H1 (cell line): Measurements from ENCODE around the gene GSX1. TPM values are rescaled to one million over a fixed set of nuclear protein-coding genes. Genes with fewer than 3 reads are reported as not detected.

Source experiments
- CTCF ChIA-PET: fragments of 300-600 bp; sonication (Branson Sonifier 250); formaldehyde crosslinking; loops from one replicate; lab custom pipeline; 2021; ENCODE audit not compliant: partially characterized antibody; lab: Charles Lee
- POLR2A ChIA-PET: fragments of 300-600 bp; sonication (Branson Sonifier 250); formaldehyde crosslinking; loops from one replicate; lab custom pipeline; 2021; ENCODE audit warnings: inconsistent platforms; ENCODE audit not compliant: partially characterized antibody; lab: Charles Lee
- DNase-seq, 2 experiments: peaks; one replicate each; pipeline versions ENCODE4 v3.0.0 to v3.0.0-alpha.2; 2010 to 2022; ENCODE audit warnings: low spot score in 2 of 2, low read depth in 1 of 2, mixed read lengths in 1 of 2
- FAIRE-seq: peaks from 2 replicates; lab custom pipeline; 2011; peaks lifted over from hg19 to GRCh38; lab: Jason Lieb, UNC
- H2AFZ ChIP-seq: 2 replicates; pipeline ENCODE4 v1.8.1; 2012; ENCODE audit warnings: low read length, inconsistent platforms
- H2AK5ac ChIP-seq: 2 replicates; pipeline ENCODE4 v1.6.1; 2013; ENCODE audit warnings: low read depth, low read length
- H2BK120ac ChIP-seq: replicated peaks from 2 replicates; pipeline ENCODE3; 2013; ENCODE audit warnings: low read depth, low read length, inconsistent platforms
- H2BK12ac ChIP-seq: 2 replicates; pipeline ENCODE4 v1.6.1; 2013; ENCODE audit warnings: low read depth, low read length
- H2BK15ac ChIP-seq: 2 replicates; pipeline ENCODE4 v1.6.1; 2013; ENCODE audit warnings: low read length
- H2BK20ac ChIP-seq: 2 replicates; pipeline ENCODE4 v1.6.1; 2013; ENCODE audit warnings: low read length
- H2BK5ac ChIP-seq: 2 replicates; pipeline ENCODE4 v1.6.1; 2013; ENCODE audit warnings: low read depth, low read length
- H3K14ac ChIP-seq: 2 replicates; pipeline ENCODE4 v1.6.1; 2013; ENCODE audit warnings: inconsistent platforms; ENCODE audit not compliant: insufficient read length
- H3K18ac ChIP-seq: 2 replicates; pipeline ENCODE4 v1.6.1; 2013; ENCODE audit warnings: low read length; ENCODE audit errors: extremely low read depth
- H3K23ac ChIP-seq: 2 replicates; pipeline ENCODE4 v1.6.1; 2013; ENCODE audit warnings: inconsistent platforms; ENCODE audit not compliant: insufficient read length
- H3K23me2 ChIP-seq: 2 replicates; pipeline ENCODE4 v1.6.1; 2013; ENCODE audit warnings: low read depth, low read length
- H3K27ac ChIP-seq: 2 replicates; pipeline ENCODE4 v1.6.1; 2011; ENCODE audit warnings: low read depth, low read length, inconsistent platforms
- H3K27me3 ChIP-seq, 4 experiments: replicated peaks in 1 of 4; 1 replicate in 1 of 4; 2 replicates in 3 of 4; pipeline versions ENCODE4 v1.6.1 to v1.8.1; 2011 to 2013; ENCODE audit warnings: low read length in 3 of 4, mild to moderate bottlenecking in 3 of 4, inconsistent platforms in 2 of 4, mixed read lengths in 2 of 4, moderate library complexity in 1 of 4; ENCODE audit not compliant: control insufficient read depth in 3 of 4, insufficient read depth in 3 of 4; ENCODE audit errors: extremely low read depth in 1 of 4
- H3K36me3 ChIP-seq, 4 experiments: 2 replicates each; pipeline versions ENCODE4 v1.6.1 to v1.8.1; 2011 to 2013; ENCODE audit warnings: mild to moderate bottlenecking in 4 of 4, low read length in 3 of 4, moderate library complexity in 2 of 4, control low read depth in 1 of 4, inconsistent platforms in 1 of 4; ENCODE audit not compliant: insufficient read depth in 4 of 4, control insufficient read depth in 2 of 4
- H3K4ac ChIP-seq: replicated peaks from 2 replicates; pipeline ENCODE3; 2013; ENCODE audit warnings: low read length, low read depth, mixed read lengths, inconsistent platforms; ENCODE audit not compliant: insufficient read length
- H3K4me1 ChIP-seq, 4 experiments: replicated peaks in 1 of 4; 1 replicate in 1 of 4; 2 replicates in 3 of 4; pipeline versions ENCODE4 v1.6.1 to v1.8.1; 2011 to 2013; ENCODE audit warnings: low read length in 3 of 4, inconsistent platforms in 2 of 4, mixed read lengths in 1 of 4; ENCODE audit not compliant: insufficient read depth in 4 of 4, control insufficient read depth in 3 of 4
- H3K4me2 ChIP-seq, 2 experiments: 2 replicates each; pipeline versions ENCODE4 v1.6.1 to v1.8.1; 2011 to 2013; ENCODE audit warnings: low read depth in 2 of 2, low read length in 2 of 2, control low read depth in 1 of 2, inconsistent platforms in 1 of 2, mild to moderate bottlenecking in 1 of 2; ENCODE audit not compliant: insufficient read depth in 1 of 2
- H3K4me3 ChIP-seq, 4 experiments: fragments of 200-600, 300-600 bp in 1 of 4; sonication (generic), shearing (Covaris generic), sonication (Bioruptor Twin) in 1 of 4; 2 replicates each; pipeline versions ENCODE4 v1.5.1 to v1.8.1; 2011 to 2016; ENCODE audit warnings: low read length in 4 of 4, low read depth in 3 of 4, control low read depth in 2 of 4, inconsistent platforms in 2 of 4, mild to moderate bottlenecking in 2 of 4, mixed read lengths in 1 of 4, moderate library complexity in 1 of 4; ENCODE audit not compliant: insufficient read depth in 2 of 4; ENCODE audit errors: extremely low read depth in 1 of 4
- H3K56ac ChIP-seq: replicated peaks from 2 replicates; pipeline ENCODE3; 2013; ENCODE audit warnings: low read depth, mild to moderate bottlenecking, mixed read lengths, low read length, inconsistent platforms; ENCODE audit not compliant: insufficient read length
- H3K79me1 ChIP-seq: 2 replicates; pipeline ENCODE4 v1.6.1; 2013; ENCODE audit warnings: low read depth, low read length, control low read depth
- H3K79me2 ChIP-seq, 2 experiments: 2 replicates each; pipeline versions ENCODE4 v1.6.1 to v1.8.1; 2012 to 2013; ENCODE audit warnings: low read length in 2 of 2, mild to moderate bottlenecking in 2 of 2, inconsistent platforms in 1 of 2; ENCODE audit not compliant: insufficient read depth in 2 of 2, control insufficient read depth in 1 of 2
- H3K9ac ChIP-seq, 4 experiments: replicated peaks in 1 of 4; 1 replicate in 1 of 4; 2 replicates in 3 of 4; pipeline versions ENCODE4 v1.6.1 to v1.8.1; 2011 to 2013; ENCODE audit warnings: low read depth in 3 of 4, low read length in 3 of 4, control low read depth in 2 of 4, mild to moderate bottlenecking in 2 of 4, moderate library complexity in 2 of 4, inconsistent platforms in 1 of 4; ENCODE audit errors: extremely low read depth in 1 of 4
- H3K9me3 ChIP-seq, 2 experiments: 2 replicates each; pipeline versions ENCODE4 v1.6.1 to v1.8.1; 2012 to 2013; ENCODE audit warnings: mild to moderate bottlenecking in 2 of 2, moderate library complexity in 2 of 2, control low read depth in 1 of 2, inconsistent platforms in 1 of 2, low read depth in 1 of 2, low read length in 1 of 2, mixed read lengths in 1 of 2; ENCODE audit not compliant: insufficient read depth in 2 of 2
- H4K20me1 ChIP-seq, 2 experiments: replicated peaks in 1 of 2; 2 replicates each; pipeline versions ENCODE3 to v1.8.1; 2011 to 2013; ENCODE audit warnings: inconsistent platforms in 2 of 2, low read length in 2 of 2, mild to moderate bottlenecking in 1 of 2; ENCODE audit not compliant: insufficient read depth in 2 of 2, control insufficient read depth in 1 of 2
- H4K5ac ChIP-seq: 2 replicates; pipeline ENCODE4 v1.6.1; 2013; ENCODE audit warnings: low read length, low read depth, mixed read lengths, inconsistent platforms; ENCODE audit not compliant: insufficient read length
- H4K8ac ChIP-seq: 2 replicates; pipeline ENCODE4 v1.8.0; 2013; ENCODE audit warnings: mild to moderate bottlenecking, moderate library complexity, low read length, inconsistent platforms; ENCODE audit not compliant: insufficient read depth; ENCODE audit errors: extremely low read depth
- H4K91ac ChIP-seq: replicated peaks from 2 replicates; pipeline ENCODE3; 2013; ENCODE audit warnings: low read length, mixed read lengths, inconsistent platforms; ENCODE audit not compliant: insufficient read length
- CBX8 ChIP-seq: fragments of 300-800, 300-1000 bp; sonication (generic); IDR thresholded peaks from 2 replicates; pipeline ENCODE4 v1.7.1; 2016; ENCODE audit warnings: low read depth, low read length, borderline replicate concordance
- EZH2 ChIP-seq: fragments of 200-600 bp; sonication (generic); IDR thresholded peaks from 2 replicates; pipeline ENCODE4 v1.7.1; 2012; ENCODE audit warnings: low read depth, mild to moderate bottlenecking, moderate library complexity, low read length, inconsistent platforms; ENCODE audit not compliant: severe bottlenecking
- JUN ChIP-seq: IDR thresholded peaks from 2 replicates; pipeline ENCODE4 v1.6.1; 2011; ENCODE audit warnings: low read depth, mild to moderate bottlenecking, improper control_type of control experiment, low read length
- POU5F1 ChIP-seq: IDR thresholded peaks from 2 replicates; pipeline ENCODE4 v1.6.1; 2011; ENCODE audit warnings: low read depth, mild to moderate bottlenecking, low read length, moderate library complexity
- SUZ12 ChIP-seq: fragments of 200-600 bp; sonication (generic); IDR thresholded peaks from 2 replicates; pipeline ENCODE4 v1.6.1; 2012; ENCODE audit warnings: mild to moderate bottlenecking, inconsistent platforms, low read length, moderate library complexity, mixed read lengths
- WGBS, 2 experiments: shearing (Covaris generic) in 1 of 2; methylation state at CpG; one replicate each; pipeline versions ENCODE4 v1.1.6 to v1.1.7; 2013 to 2015; ENCODE audit warnings: low lambda C conversion rate in 2 of 2, mixed read lengths in 2 of 2, inconsistent platforms in 1 of 2, low coverage in 1 of 2, missing lambda C conversion rate in 1 of 2; ENCODE audit not compliant: insufficient replicate concordance in 2 of 2, insufficient coverage in 1 of 2, insufficient read length in 1 of 2; ENCODE audit errors: extremely low coverage in 1 of 2, missing lambda C conversion rate in 1 of 2; 5-methylcytosine and 5-hydroxymethylcytosine counted together
- polyA plus RNA-seq, 7 experiments: library from polyadenylated mRNA; depleted of rRNA in 3 of 7; stranded (reverse) in 5 of 7; unstranded in 2 of 7; fragments of >200 nt in 5 of 7; fragments of 200-250 nt in 2 of 7; gene quantifications; 1 replicate in 5 of 7; 2 replicates in 1 of 7; 4 replicates in 1 of 7; pipeline versions ENCODE4 v1.2.1 to v1.2.3, GENCODE V29; 2011 to 2013; ENCODE audit warnings: missing spikeins in 2 of 7, mixed read lengths in 2 of 7
- total RNA-seq: library from RNA; stranded (reverse); fragmentation: NEBNext Ultra II Directional; extraction: Animal tissue kit (Norgen Biotek cat#: 25700); gene quantifications from 2 replicates; pipeline ENCODE4 v1.2.1, GENCODE V29; 2021

GSX1 gene
- total and polyA plus RNA-seq, 2 of the 8 experiments (the other 6 are each of a cell fraction or from before 2014, with no cell fraction given): not detected

- Histone ChIP-seq H3K79me1 (no peaks in the 10 kb centered on the region), H3K27me3 (peaks cover 94 to 100% (median 99%) of the 10 kb centered on the region in 4 experiments), H2BK12ac (no peak overlapping the region), H3K9ac (no peak overlapping the region), H2AK5ac (no peak overlapping the region), H3K14ac (no peak overlapping the region), H2BK120ac (no peak overlapping the region), H3K9me3 (no peaks in the 10 kb centered on the region), H3K56ac (no peak overlapping the region), H3K4me3 (peak overlapping the region in 1 of 4 experiments; percentile 44; a peak in 1 of 8 replicates), H3K4me1 (peaks cover 10 to 54% (median 32%) of the 10 kb centered on the region in 4 experiments), H4K5ac (no peak overlapping the region), H3K4me2 (peak overlapping the region; percentile 49 to 65; a peak in 3 of 4 replicates), H2BK20ac (no peak overlapping the region), H3K79me2 (no peaks in the 10 kb centered on the region), H3K23me2 (peaks cover 8% of the 10 kb centered on the region; the same call in 1 of the 2 replicates), H3K4ac (no peak overlapping the region), H4K8ac (no peak overlapping the region), H3K23ac (no peak overlapping the region), H3K18ac (no peak overlapping the region), H2BK15ac (no peak overlapping the region)
- no peak for FAIRE-seq
- WGBS, 2 experiments: 5% methylated on average over 6 of the region's 6 CpGs; no CpG with 5 or more reads in 1 of the 2 experiments
- ChIA-PET POLR2A (interaction anchor here (1.9 to 2.1 kb wide), 2 partner anchors 25 to 174 kb away, joined by 5 to 6 read pairs; partner anchors contain the start of gene CDX2), CTCF (interaction anchor here (0.8 to 23.4 kb wide), 13 partner anchors 12 to 186 kb away, joined by 3 to 345 read pairs (median 6); partner anchors contain the start of gene PDX1)
- TF ChIP-seq EZH2: peak; percentile 85
- no peak for TF ChIP-seq POU5F1
- peak; percentile 24; the same call in 1 of the 2 replicates for TF ChIP-seq SUZ12
- no peak for TF ChIP-seq JUN
- TF ChIP-seq CBX8: peak; percentile 57; the same call in 1 of the 2 replicates
- TF ChIP-seq, all 59 proteins: peak for 3
- H4K20me1 ChIP-seq: peaks cover 22 to 50% of the 10 kb centered on the region in 2 experiments
- peaks cover 0 to 4% (median 0%) of the 10 kb centered on the region in 4 experiments; a peak in 1 of 8 replicates for H3K36me3 ChIP-seq
- H2AFZ ChIP-seq: no peak overlapping the region
- no peak overlapping the region for H3K27ac ChIP-seq
- no peak for DNase-seq
- H2BK5ac ChIP-seq: no peak overlapping the region
- H4K91ac ChIP-seq: no peak overlapping the region
Observed at GRCh38 chr13:27795718-27796019, 3.4 kb downstream of the GSX1 start.
